Erythroblast (primary cell): ENCODE data around the gene HAPLN2.

Experiments
- GATA1 ChIP-seq: IDR thresholded peaks from 2 replicates; pipeline ENCODE4 v1.6.1; 2011; ENCODE audit warnings: low read depth, mild to moderate bottlenecking, control low read depth, low read length, moderate library complexity
- POLR2A ChIP-seq: IDR thresholded peaks from 2 replicates; pipeline ENCODE4 v1.6.1; 2011; ENCODE audit warnings: mild to moderate bottlenecking, low read length

GRCh38 chr1:156638189-156638985 is 19.2 kb downstream of the HAPLN2 start:
- TF ChIP-seq POLR2A, result no peak
- TF ChIP-seq GATA1, result no peak
